Activated CD4-positive, alpha-beta T cell treated with anti-CD3 and anti-CD28 coated beads for 24 hours (primary cell): ENCODE results near the gene FOXA3.

Source experiments
- DNase-seq, 2 donors: peaks; one replicate each; pipeline ENCODE4 v3.0.0-alpha.2; 2020; ENCODE audit warnings: low read depth in 2 of 2

FOXA3 gene

GRCh38 chr19:45873219-45873772, 9.2 kb downstream of the FOXA3 start:
- no peak for DNase-seq

- no peak for DNase-seq
Observed at GRCh38 chr19:45874620-45874966, 10.5 kb downstream of the FOXA3 start.

- DNase-seq: no peak
Observed at GRCh38 chr19:45876161-45876410, 12.0 kb downstream of the FOXA3 start.

- DNase-seq: no peak
Observed at GRCh38 chr19:45876411-45877197, 12.5 kb downstream of the FOXA3 start.

GRCh38 chr19:45878043-45878794, 14.1 kb downstream of the FOXA3 start:
- DNase-seq: no peak

GRCh38 chr19:45879055-45879454, 14.9 kb downstream of the FOXA3 start:
- DNase-seq: no peak

- DNase-seq: no peak
Observed at GRCh38 chr19:45879971-45880370, 15.8 kb downstream of the FOXA3 start.

- DNase-seq: no peak
Observed at GRCh38 chr19:45881082-45881908, 17.2 kb downstream of the FOXA3 start.

GRCh38 chr19:45881909-45882528, 17.9 kb downstream of the FOXA3 start:
- DNase-seq: no peak

- DNase-seq: peak; percentile 75 to 85
Observed at GRCh38 chr19:45882652-45883585, 18.8 kb downstream of the FOXA3 start.

GRCh38 chr19:45883586-45883880, 19.4 kb downstream of the FOXA3 start:
- DNase-seq: no peak

- DNase-seq: no peak
Observed at GRCh38 chr19:45883881-45884681, 20.0 kb downstream of the FOXA3 start.

GRCh38 chr19:45884682-45885555, 20.8 kb downstream of the FOXA3 start:
- DNase-seq: no peak

GRCh38 chr19:45885556-45886426, 21.7 kb downstream of the FOXA3 start, which contains the start of gene IRF2BP1:
Gene IRF2BP1 (minus strand): TSS chr19:45886141. CDS start chr19:45885774, 367 bp downstream.
- peak; percentile 74 to 75 for DNase-seq

GRCh38 chr19:45886427-45887199, 22.5 kb downstream of the FOXA3 start:
- DNase-seq: peak; percentile 78 to 81

GRCh38 chr19:45887200-45887710, 23.1 kb downstream of the FOXA3 start:
- DNase-seq: no peak
